Smooth muscle cell (in vitro differentiated cells): ENCODE data around the gene CORO7. TPM values are rescaled to one million over a fixed set of nuclear protein-coding genes. Genes with fewer than 3 reads are reported as not detected.

Experiments
- DNase-seq: peaks from one replicate; lab custom pipeline; 2025; ENCODE audit not compliant: unreplicated experiment; lab: John Stamatoyannopoulos, UW
- H2AFZ ChIP-seq: fragments of 200-600 bp; sonication (generic); 2 replicates; pipeline ENCODE4 v1.6.0; 2016; ENCODE audit warnings: antibody characterized with exemption, low read depth, mild to moderate bottlenecking
- H3F3A ChIP-seq: fragments of 200-600 bp; sonication (generic); 2 replicates; pipeline ENCODE4 v1.6.0; 2017; ENCODE audit warnings: antibody characterized with exemption, low read depth
- H3K27ac ChIP-seq: fragments of 200-600 bp; sonication (generic); 2 replicates; pipeline ENCODE4 v1.5.1; 2016; ENCODE audit warnings: low read depth, mild to moderate bottlenecking
- H3K27me3 ChIP-seq: fragments of 200-600 bp; sonication (generic); 2 replicates; pipeline ENCODE4 v1.6.1; 2016; ENCODE audit warnings: low read depth, mild to moderate bottlenecking
- H3K36me3 ChIP-seq: fragments of 200-600 bp; sonication (generic); 2 replicates; pipeline ENCODE4 v1.5.1; 2016; ENCODE audit warnings: low read depth
- H3K4me1 ChIP-seq: fragments of 200-600 bp; sonication (generic); 2 replicates; pipeline ENCODE4 v1.5.1; 2016; ENCODE audit warnings: low read depth
- H3K4me2 ChIP-seq: fragments of 200-600 bp; sonication (generic); 2 replicates; pipeline ENCODE4 v1.6.0; 2016; ENCODE audit warnings: mild to moderate bottlenecking
- H3K4me3 ChIP-seq: fragments of 200-600 bp; sonication (generic); 2 replicates; pipeline ENCODE4 v1.5.1; 2016; ENCODE audit warnings: mild to moderate bottlenecking
- H3K79me2 ChIP-seq: fragments of 200-600 bp; sonication (generic); 2 replicates; pipeline ENCODE4 v1.6.0; 2016; ENCODE audit warnings: low read depth, mild to moderate bottlenecking
- H3K9ac ChIP-seq: fragments of 200-600 bp; sonication (generic); 2 replicates; pipeline ENCODE4 v1.6.0; 2016; ENCODE audit warnings: low read depth
- H3K9me3 ChIP-seq: fragments of 200-600 bp; sonication (generic); replicated peaks from 2 replicates; pipeline ENCODE4 v1.5.1; 2016; ENCODE audit warnings: low read depth
- H4K20me1 ChIP-seq: fragments of 200-600 bp; sonication (generic); 2 replicates; pipeline ENCODE4 v1.6.0; 2016; ENCODE audit warnings: low read depth
- WGBS: methylation state at CpG from one replicate; pipeline ENCODE4 v1.1.7; 2016; ENCODE audit warnings: low lambda C conversion rate; 5-methylcytosine and 5-hydroxymethylcytosine counted together
- polyA plus RNA-seq: library from polyadenylated mRNA; unstranded; fragments of >200 nt; fragmentation: Nextera tagmentation; extraction: Ambion mirVana; gene quantifications from 2 replicates; pipeline ENCODE4 v1.2.1, GENCODE V29; 2016
- total RNA-seq: library from RNA; depleted of rRNA; stranded (reverse); fragments of >200 nt; gene quantifications from 2 replicates; pipeline ENCODE4 v1.2.3, GENCODE V29; 2014
- TF ChIP-seq, protein P1 (sequence below): fragments of 200-600 bp; sonication (generic); IDR thresholded peaks from 2 replicates; pipeline ENCODE4 v1.5.1; 2017; ENCODE audit warnings: borderline replicate concordance, mild to moderate bottlenecking, antibody characterized with exemption; ENCODE audit not compliant: insufficient read depth, poor library complexity, severe bottlenecking

Gene CORO7
- total and polyA plus RNA-seq, 2 experiments from 2014 or later = 6.7 to 12.7 TPM

DNA sequence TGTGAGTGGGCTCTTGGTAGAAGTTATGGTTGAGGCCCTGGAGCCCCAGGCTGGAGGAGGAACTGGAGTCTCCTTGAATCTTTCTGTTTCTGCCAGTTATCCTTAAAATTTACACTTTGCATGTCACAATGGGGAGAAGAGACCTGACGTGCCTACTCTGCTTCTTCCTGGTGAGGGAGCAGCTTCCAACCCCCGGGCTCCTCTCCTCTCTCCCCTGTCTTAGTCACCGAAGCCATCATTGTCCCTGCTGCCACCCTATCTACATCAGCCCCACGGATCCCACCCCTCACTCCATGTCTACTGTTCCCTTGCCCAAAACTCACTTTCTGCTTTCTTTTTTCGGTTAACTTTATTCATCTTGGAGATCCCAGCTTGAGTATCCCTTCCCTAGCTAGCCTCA, 26.9 kb upstream of the CORO7 start:
- WGBS = 87% methylated on average over 5 of the region's 5 CpGs
- Histone ChIP-seq H3K36me3 (peaks cover 26% of the 10 kb centered on the region), H3K4me2 (no peak overlapping the region), H3K9me3 (no peaks in the 10 kb centered on the region), H3K9ac (no peak overlapping the region), H3K27me3 (no peaks in the 10 kb centered on the region), H4K20me1 (no peaks in the 10 kb centered on the region), H3K27ac (no peak overlapping the region), H2AFZ (no peak overlapping the region), H3K4me1 (no peaks in the 10 kb centered on the region), H3K4me3 (no peak overlapping the region), H3K79me2 (no peaks in the 10 kb centered on the region), H3F3A (no peaks in the 10 kb centered on the region)
- TF ChIP-seq, protein P1, sequence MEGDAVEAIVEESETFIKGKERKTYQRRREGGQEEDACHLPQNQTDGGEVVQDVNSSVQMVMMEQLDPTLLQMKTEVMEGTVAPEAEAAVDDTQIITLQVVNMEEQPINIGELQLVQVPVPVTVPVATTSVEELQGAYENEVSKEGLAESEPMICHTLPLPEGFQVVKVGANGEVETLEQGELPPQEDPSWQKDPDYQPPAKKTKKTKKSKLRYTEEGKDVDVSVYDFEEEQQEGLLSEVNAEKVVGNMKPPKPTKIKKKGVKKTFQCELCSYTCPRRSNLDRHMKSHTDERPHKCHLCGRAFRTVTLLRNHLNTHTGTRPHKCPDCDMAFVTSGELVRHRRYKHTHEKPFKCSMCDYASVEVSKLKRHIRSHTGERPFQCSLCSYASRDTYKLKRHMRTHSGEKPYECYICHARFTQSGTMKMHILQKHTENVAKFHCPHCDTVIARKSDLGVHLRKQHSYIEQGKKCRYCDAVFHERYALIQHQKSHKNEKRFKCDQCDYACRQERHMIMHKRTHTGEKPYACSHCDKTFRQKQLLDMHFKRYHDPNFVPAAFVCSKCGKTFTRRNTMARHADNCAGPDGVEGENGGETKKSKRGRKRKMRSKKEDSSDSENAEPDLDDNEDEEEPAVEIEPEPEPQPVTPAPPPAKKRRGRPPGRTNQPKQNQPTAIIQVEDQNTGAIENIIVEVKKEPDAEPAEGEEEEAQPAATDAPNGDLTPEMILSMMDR = no peak
- DNase-seq = no peak

DNA sequence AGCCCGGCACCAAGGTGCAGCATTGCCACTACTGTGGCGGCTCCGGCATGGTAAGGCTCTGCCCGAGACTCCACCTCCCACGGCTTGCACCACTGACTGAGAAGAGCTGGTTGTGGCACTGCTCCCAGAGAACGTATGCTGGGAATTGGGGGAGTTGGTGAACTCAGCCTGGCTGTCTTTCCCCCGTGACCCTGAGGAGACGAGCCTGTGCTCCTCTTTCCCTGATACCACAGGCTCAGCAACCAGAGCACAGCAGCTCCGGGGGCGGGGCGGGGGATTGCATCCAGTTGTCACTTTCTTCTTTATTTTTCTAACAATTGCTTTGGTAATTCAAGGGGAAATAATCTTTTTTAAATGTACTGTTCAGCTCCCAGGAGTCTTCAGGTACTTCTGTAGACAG, 26.0 kb upstream of the CORO7 start:
- no peaks in the 10 kb centered on the region for H3K27me3 ChIP-seq
- H3K36me3 ChIP-seq = peaks cover 26% of the 10 kb centered on the region
- no peak overlapping the region for H2AFZ ChIP-seq
- H3K4me2 ChIP-seq = no peak overlapping the region
- no peak overlapping the region for H3K27ac ChIP-seq
- H3K4me1 ChIP-seq = no peaks in the 10 kb centered on the region
- no peaks in the 10 kb centered on the region for H3K79me2 ChIP-seq
- no peaks in the 10 kb centered on the region for H3F3A ChIP-seq
- WGBS = 99% methylated on average over 11 of the region's 11 CpGs
- TF ChIP-seq, protein P1 = no peak
- H4K20me1 ChIP-seq = no peaks in the 10 kb centered on the region
- no peaks in the 10 kb centered on the region for H3K9me3 ChIP-seq
- no peak overlapping the region for H3K9ac ChIP-seq
- DNase-seq = no peak
- H3K4me3 ChIP-seq = no peak overlapping the region

DNA sequence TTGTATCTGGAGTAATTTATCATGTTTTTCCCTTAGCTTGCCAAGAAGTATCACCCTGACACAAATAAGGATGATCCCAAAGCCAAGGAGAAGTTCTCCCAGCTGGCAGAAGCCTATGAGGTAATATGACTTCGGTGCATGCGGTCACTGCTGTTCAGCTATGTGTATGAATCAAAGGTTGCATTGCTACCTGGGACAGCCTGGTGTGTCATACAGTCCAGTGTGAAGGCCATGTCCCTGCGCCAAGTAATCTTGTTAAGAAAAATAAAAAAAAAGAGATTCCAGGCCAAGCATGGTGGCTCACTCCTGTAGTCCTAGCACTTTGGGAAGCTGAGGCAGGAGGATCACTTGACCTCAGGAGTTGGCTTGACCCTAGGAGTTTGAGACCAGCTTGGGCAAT, 21.0 kb upstream of the CORO7 start:
- H3K4me1 ChIP-seq = no peaks in the 10 kb centered on the region
- no peak overlapping the region for H2AFZ ChIP-seq
- no peaks in the 10 kb centered on the region for H3K9me3 ChIP-seq
- no peak overlapping the region for H3K27ac ChIP-seq
- DNase-seq = no peak
- H3K4me3 ChIP-seq = no peak overlapping the region
- peaks cover 2% of the 10 kb centered on the region for H3K79me2 ChIP-seq
- H4K20me1 ChIP-seq = no peaks in the 10 kb centered on the region
- 100% methylated on average over 3 of the region's 3 CpGs for WGBS
- no peak overlapping the region for H3K4me2 ChIP-seq
- peaks cover 10% of the 10 kb centered on the region for H3K36me3 ChIP-seq
- H3K9ac ChIP-seq = no peak overlapping the region
- H3F3A ChIP-seq = no peaks in the 10 kb centered on the region
- no peaks in the 10 kb centered on the region for H3K27me3 ChIP-seq
- TF ChIP-seq, protein P1 = no peak

DNA sequence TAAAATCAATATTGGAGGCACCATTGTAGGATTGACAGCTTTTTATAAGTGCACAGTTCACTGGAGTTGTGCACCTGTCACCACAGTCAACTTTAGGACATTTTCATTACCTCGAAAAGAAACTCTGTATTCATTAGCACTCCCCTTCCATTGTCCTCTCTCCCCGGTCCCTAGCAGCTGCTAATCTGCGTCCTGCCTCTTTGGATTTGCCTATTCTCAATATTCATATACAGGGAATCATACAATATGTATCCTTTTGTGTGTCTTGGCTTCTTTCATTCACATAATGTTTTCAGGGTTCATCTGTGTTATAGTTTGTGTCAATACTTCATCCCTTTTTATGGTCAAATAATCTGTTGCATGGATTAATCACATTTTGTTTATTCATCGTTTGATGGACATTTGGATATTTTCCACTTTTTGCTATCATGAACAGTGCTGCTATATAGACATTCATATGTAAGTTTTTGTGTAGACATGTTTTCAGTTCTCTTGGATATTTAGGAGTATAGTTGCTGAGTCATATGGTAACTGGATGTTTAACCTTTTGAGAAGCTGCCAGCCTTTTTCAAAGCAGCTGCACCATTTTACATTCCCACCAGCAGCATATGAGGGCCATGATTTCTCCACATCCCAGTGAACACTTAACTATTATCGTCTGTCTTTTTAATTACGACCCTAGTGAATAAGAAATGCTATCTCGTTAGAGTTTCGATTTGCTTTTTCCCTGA, 19.1 kb upstream of the CORO7 start:
- WGBS = 92% methylated on average over 8 of the region's 8 CpGs
- no peak overlapping the region for H2AFZ ChIP-seq
- no peaks in the 10 kb centered on the region for H3K4me1 ChIP-seq
- DNase-seq = no peak
- H3F3A ChIP-seq = no peaks in the 10 kb centered on the region
- H4K20me1 ChIP-seq = peaks cover 9% of the 10 kb centered on the region
- H3K36me3 ChIP-seq = peaks cover 3% of the 10 kb centered on the region
- TF ChIP-seq, protein P1 = no peak
- H3K27me3 ChIP-seq = no peaks in the 10 kb centered on the region
- no peak overlapping the region for H3K4me3 ChIP-seq
- H3K9ac ChIP-seq = no peak overlapping the region
- no peak overlapping the region for H3K4me2 ChIP-seq
- H3K27ac ChIP-seq = no peak overlapping the region
- peaks cover 16% of the 10 kb centered on the region for H3K79me2 ChIP-seq
- H3K9me3 ChIP-seq = no peaks in the 10 kb centered on the region
